ENCODE data around the gene VPREB3.

- TF ChIP-seq POLR2A (IDR thresholded peaks at IDR 0.05; ENCODE audit: low read length): no peak
- no peak for TF ChIP-seq GATA1 (IDR thresholded peaks at IDR 0.05; ENCODE audit: low read depth, low read length)
Measured at GRCh38 chr22:23745791-23746190, 8.4 kb downstream of the VPREB3 start.
